ENCODE data around the gene GPATCH2. TPM values are rescaled to one million over a fixed set of nuclear protein-coding genes. Genes with fewer than 3 reads are reported as not detected.

GPATCH2 gene
- total and polyA plus RNA-seq, 12 donors = 2.3 to 10.6 (median 7.3) TPM

DNA sequence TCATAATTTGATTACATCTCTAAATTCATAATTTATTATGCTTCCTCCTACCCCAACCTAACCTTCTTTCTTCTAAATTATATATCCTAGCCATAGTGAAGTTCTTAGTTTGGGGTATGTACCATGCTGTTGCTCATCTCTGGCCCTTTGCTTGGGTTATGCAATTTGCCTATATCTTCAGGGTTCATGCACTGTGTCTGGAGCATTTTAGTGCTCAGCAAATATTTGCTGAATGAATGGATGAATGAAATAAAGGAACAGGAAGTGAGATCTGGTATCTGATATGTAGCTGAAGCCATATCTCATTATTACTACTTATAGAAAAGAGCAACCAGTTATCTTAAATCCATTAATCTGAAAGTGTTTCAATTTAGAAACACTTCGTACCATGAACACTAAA lies 137.6 kb downstream of the GPATCH2 start:
- Histone ChIP-seq H3K36me3 (peaks cover 0 to 33% (median 0%) of the 10 kb centered on the region in 9 donors), H3K9me3 (no peaks in the 10 kb centered on the region), H3K27me3 (no peaks in the 10 kb centered on the region), H3K4me3 (no peak overlapping the region), H3K27ac (no peak overlapping the region), H3K4me1 (no peaks in the 10 kb centered on the region)
- ATAC-seq = no peak
- WGBS, 2 donors = 91 to 97% methylated on average over 1 of the region's 1 CpG
- TF ChIP-seq, protein P1, sequence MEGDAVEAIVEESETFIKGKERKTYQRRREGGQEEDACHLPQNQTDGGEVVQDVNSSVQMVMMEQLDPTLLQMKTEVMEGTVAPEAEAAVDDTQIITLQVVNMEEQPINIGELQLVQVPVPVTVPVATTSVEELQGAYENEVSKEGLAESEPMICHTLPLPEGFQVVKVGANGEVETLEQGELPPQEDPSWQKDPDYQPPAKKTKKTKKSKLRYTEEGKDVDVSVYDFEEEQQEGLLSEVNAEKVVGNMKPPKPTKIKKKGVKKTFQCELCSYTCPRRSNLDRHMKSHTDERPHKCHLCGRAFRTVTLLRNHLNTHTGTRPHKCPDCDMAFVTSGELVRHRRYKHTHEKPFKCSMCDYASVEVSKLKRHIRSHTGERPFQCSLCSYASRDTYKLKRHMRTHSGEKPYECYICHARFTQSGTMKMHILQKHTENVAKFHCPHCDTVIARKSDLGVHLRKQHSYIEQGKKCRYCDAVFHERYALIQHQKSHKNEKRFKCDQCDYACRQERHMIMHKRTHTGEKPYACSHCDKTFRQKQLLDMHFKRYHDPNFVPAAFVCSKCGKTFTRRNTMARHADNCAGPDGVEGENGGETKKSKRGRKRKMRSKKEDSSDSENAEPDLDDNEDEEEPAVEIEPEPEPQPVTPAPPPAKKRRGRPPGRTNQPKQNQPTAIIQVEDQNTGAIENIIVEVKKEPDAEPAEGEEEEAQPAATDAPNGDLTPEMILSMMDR (IDR thresholded peaks at IDR 0.05) = no peak
- intact Hi-C loops (cut with DNase I) = no loop called here
- DNase-seq = no peak

DNA sequence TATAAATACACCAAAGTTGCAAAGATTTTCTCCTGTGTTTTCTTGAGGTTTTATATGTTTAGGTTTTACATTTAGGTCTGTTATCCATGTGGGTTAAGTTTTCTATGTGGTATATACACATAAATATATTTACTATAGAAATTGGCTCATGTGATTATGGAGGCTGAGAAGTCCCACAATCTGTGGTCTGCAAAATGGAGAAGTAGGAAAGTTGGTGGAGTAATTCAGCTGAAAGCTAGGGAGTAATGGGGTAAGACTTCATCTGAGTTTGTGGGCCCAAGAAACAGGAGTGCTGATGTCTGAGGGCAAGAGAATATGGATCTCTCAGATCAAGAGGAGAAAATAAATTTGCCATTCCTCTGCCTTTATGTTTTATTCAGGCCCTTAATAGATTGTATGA lies 146.0 kb downstream of the GPATCH2 start:
- intact Hi-C loops (cut with DNase I) = no loop called here
- Histone ChIP-seq H3K9me3 (peaks cover 0 to 10% (median 0%) of the 10 kb centered on the region in 11 donors), H3K36me3 (peaks cover 0 to 20% (median 4%) of the 10 kb centered on the region in 9 donors), H3K27ac (no peak overlapping the region), H3K4me3 (no peak overlapping the region), H3K4me1 (peaks cover 0 to 4% (median 0%) of the 10 kb centered on the region in 9 donors), H3K27me3 (no peaks in the 10 kb centered on the region)
- TF ChIP-seq, protein P1 (IDR thresholded peaks at IDR 0.05) = no peak
- ATAC-seq = no peak
- no peak for DNase-seq

DNA sequence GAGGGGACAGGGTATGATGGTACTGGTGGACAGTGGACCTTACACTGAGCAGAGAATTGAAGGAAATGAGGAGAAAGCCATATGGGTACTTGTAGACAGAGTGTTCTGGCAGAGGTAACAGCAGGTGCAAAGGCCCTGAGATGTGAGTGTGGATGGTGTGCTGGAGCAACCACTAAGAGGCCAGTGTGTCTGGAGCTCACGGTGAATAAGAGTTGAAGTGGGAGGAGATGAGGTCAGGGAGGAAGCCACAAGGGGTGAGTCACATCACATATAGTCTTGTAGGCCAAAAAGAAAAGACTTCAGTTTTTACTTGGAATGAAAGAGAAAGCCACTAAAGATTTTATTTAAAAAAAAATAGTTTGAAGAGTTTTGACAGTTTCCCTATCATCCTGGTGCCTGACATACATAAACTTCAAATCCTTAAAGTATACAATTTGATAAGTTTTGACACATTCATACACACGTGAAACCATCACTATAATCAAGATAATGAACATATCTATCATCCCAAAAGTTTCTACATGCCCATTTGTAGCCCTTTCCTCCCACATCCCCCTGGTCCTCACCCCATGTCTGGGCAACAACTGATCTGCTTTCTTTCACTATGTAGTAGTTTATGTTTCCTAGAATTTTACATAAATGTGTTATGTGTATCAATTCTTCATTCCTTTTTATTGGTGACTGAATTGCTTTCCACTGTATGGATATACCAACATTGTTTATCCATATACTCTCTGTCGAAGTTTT lies 148.4 kb downstream of the GPATCH2 start:
- Histone ChIP-seq H3K9me3 (peaks cover 0 to 22% (median 5%) of the 10 kb centered on the region in 11 donors), H3K36me3 (peaks cover 0 to 28% (median 4%) of the 10 kb centered on the region in 9 donors), H3K27ac (no peak overlapping the region), H3K4me3 (no peak overlapping the region), H3K27me3 (no peaks in the 10 kb centered on the region), H3K4me1 (peaks cover 0 to 4% (median 0%) of the 10 kb centered on the region in 9 donors)
- DNase-seq (no peak), ATAC-seq (no peak)
- 77 to 81% methylated on average over 3 of the region's 3 CpGs for WGBS, 2 donors
- TF ChIP-seq, protein P1 (IDR thresholded peaks at IDR 0.05) = no peak
- intact Hi-C loops (cut with DNase I) = no loop called here

DNA sequence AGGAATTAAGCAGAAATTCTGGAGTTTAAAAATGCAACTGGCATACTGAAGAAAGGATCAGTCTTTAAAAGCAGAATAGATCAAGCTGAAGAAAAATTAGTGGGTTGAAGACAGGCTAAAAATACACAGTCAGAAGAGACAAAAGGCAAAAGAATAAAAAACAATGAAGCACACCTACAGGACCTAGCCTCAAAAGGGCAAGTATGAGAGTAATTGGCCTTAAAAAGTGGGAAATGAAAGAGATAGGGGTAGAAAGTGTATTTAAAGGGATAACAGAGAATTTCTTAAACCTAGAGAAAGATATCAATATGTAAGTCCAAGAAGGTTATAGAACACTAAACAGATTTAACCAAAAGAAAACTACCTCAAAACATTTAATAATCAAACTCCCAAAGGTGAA lies 152.4 kb downstream of the GPATCH2 start:
- no peak for DNase-seq
- peaks cover 0 to 22% (median 5%) of the 10 kb centered on the region in 11 donors for H3K9me3 ChIP-seq
- no peak for ATAC-seq
- TF ChIP-seq, protein P1 (IDR thresholded peaks at IDR 0.05) = no peak
- H3K36me3 ChIP-seq = peaks cover 0 to 28% (median 0%) of the 10 kb centered on the region in 9 donors
- H3K4me1 ChIP-seq = peaks cover 0 to 4% (median 0%) of the 10 kb centered on the region in 9 donors
- H3K27me3 ChIP-seq = no peaks in the 10 kb centered on the region
- intact Hi-C loops (cut with DNase I) = no loop called here
- H3K4me3 ChIP-seq = no peak overlapping the region
- H3K27ac ChIP-seq = no peak overlapping the region

Data from heart right ventricle (tissue), 16 donors.